ENCODE data around the gene FBXL22. TPM values are rescaled to one million over a fixed set of nuclear protein-coding genes. Genes with fewer than 3 reads are reported as not detected.

FBXL22 gene, protein sequence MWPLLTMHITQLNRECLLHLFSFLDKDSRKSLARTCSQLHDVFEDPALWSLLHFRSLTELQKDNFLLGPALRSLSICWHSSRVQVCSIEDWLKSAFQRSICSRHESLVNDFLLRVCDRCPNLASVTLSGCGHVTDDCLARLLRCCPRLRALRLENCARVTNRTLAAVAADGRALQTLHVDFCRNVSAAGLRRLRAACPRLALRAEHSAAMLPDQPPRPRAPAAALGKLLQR
- total RNA-seq (2012; rRNA removed) (0.28 and 0.36 TPM in 2 replicates), polyA plus RNA-seq (2012; rRNA removed) (0.70 and 1.3 TPM in 2 replicates), Bru-seq, nascent RNA (percentile 27 among the genes with signal in this experiment), BruChase-seq, experiment 1, labeled RNA remaining after a 6-hour chase (percentile 24 among the genes with signal in this experiment), BruChase-seq, experiment 2, labeled RNA remaining after a 2-hour chase (percentile 27 among the genes with signal in this experiment)
- 1.00 and 2.2 TPM in 2 replicates for polyA plus RNA-seq (2012; cell fraction: cytosol; rRNA removed)
- 4.6 and 5.7 TPM in 2 replicates for polyA plus RNA-seq (2012; cell fraction: nucleus; rRNA removed; ENCODE audit: low replicate concordance)
- long read RNA-seq, partial matches to known transcripts = 0 of 2 reads
- long read RNA-seq, other reads (novel, unspliced or antisense) = 1 of 2 reads

GRCh38 chr15:63597038-63597790 lies at the start of gene FBXL22:
Gene FBXL22 (plus strand): TSS chr15:63597387. CDS start chr15:63597393, 6 bp downstream.
- ChIA-PET CTCF (interaction anchor here (1.3 kb wide), 1 partner anchor 131 kb away, joined by 4 read pairs; no protein-coding TSS in a partner anchor), POLR2A (ENCODE audit: unreplicated experiment) (interaction anchor here (0.7 kb wide), 1 partner anchor 82 kb away, joined by 3 read pairs; no protein-coding TSS in a partner anchor)
- Histone ChIP-seq H3K9me3 (ENCODE audit: control insufficient read depth, insufficient read depth, low read length) (no peaks in the 10 kb centered on the region), H2BK15ac (ENCODE audit: low read depth, low read length) (peak within 1 kb of the TSS; percentile 48; the same call in 1 of the 3 replicates), H2BK20ac (ENCODE audit: low read depth, low read length) (peak within 1 kb of the TSS; percentile 58), H3K4me1 (ENCODE audit: control insufficient read depth, insufficient read depth, low read length) (peaks cover 24% of the 10 kb centered on the region), H4K91ac (ENCODE audit: insufficient read depth, low read depth, low read length) (peak within 1 kb of the TSS; percentile 78), H4K5ac (ENCODE audit: low read depth, low read length) (peak within 1 kb of the TSS; percentile 49), H4K8ac (ENCODE audit: low read depth in 2 of 2, low read length in 2 of 2) (peak within 1 kb of the TSS; percentile 59 to 75; a peak in 3 of 4 replicates), H2AFZ (replicated peaks; ENCODE audit: low read length, poor library complexity) (peak within 1 kb of the TSS; percentile 81), H3K4me2 (ENCODE audit: low read depth, low read length) (peak within 1 kb of the TSS; percentile 41; the same call in 1 of the 2 replicates), H2BK5ac (ENCODE audit: low read depth, low read length, poor library complexity, severe bottlenecking) (peak within 1 kb of the TSS; percentile 35), H3K23ac (ENCODE audit: low read depth, low read length) (peak within 1 kb of the TSS; percentile 76), H3K27me3 (ENCODE audit: control insufficient read depth, insufficient read depth, low read length) (no peaks in the 10 kb centered on the region), H3K9me1 (ENCODE audit: insufficient read depth, low read length) (peaks cover 22% of the 10 kb centered on the region), H3K56ac (ENCODE audit: extremely low read depth, insufficient read depth, low read length) (peak within 1 kb of the TSS; percentile 20; the same call in 1 of the 2 replicates), H3K4me3 (ENCODE audit: insufficient read depth, low read depth, low read length) (no peak within 1 kb of the TSS), H3K36me3 (ENCODE audit: control insufficient read depth, insufficient read depth, low read length) (peaks cover 3% of the 10 kb centered on the region; the same call in 1 of the 2 replicates), H2AK5ac (ENCODE audit: low read depth, low read length) (peak within 1 kb of the TSS; percentile 58), H3K18ac (ENCODE audit: low read depth, low read length) (peak within 1 kb of the TSS; percentile 47), H3K27ac (ENCODE audit: insufficient read depth, low read length) (peak within 1 kb of the TSS; percentile 62), H3K4ac (ENCODE audit: low read depth, low read length) (peak within 1 kb of the TSS; percentile 87), H2AK9ac (replicated peaks; ENCODE audit: low read depth, low read length, poor library complexity) (peak within 1 kb of the TSS; percentile 66), H3K9ac (ENCODE audit: low read depth, low read length) (peak within 1 kb of the TSS; percentile 49), H3K79me1 (ENCODE audit: low read depth in 1 of 2, low read length in 2 of 2) (peaks cover 0 to 7% of the 10 kb centered on the region in 2 experiments; a peak in 2 of 4 replicates), H3K14ac (replicated peaks; ENCODE audit: low read depth, low read length) (peak within 1 kb of the TSS; percentile 72), H2BK120ac (ENCODE audit: low read depth, low read length) (peak within 1 kb of the TSS; percentile 83), H4K20me1 (ENCODE audit: insufficient read depth, low read length) (no peaks in the 10 kb centered on the region)
- DNase-seq = peak; percentile 84
- in situ Hi-C loops (cut with MboI; ENCODE audit: low sequenced_read_pairs) (no loop called here), intact Hi-C loops (cut with micrococcal nuclease) (loop anchor here (1.0 kb wide), 2 partner anchors 44 to 92 kb away; no protein-coding TSS in a partner anchor), dilution Hi-C loops (cut with HindIII; ENCODE audit: low sequenced_read_pairs, unreplicated experiment) (no loop called here)
- no TSS peak for BruUV-seq (replicated peaks)
- WGBS, 2 experiments (ENCODE audit: extremely low coverage in 2 of 2, insufficient read length in 1 of 2) = 55% methylated on average over 11 of the region's 23 CpGs; no CpG with 5 or more reads in 1 of the 2 experiments
- TF ChIP-seq NFE2L2 (IDR thresholded peaks at IDR 0.05; ENCODE audit: low read depth, low read length) (no peak), MXI1 (IDR thresholded peaks at IDR 0.05; ENCODE audit: borderline replicate concordance, low read depth, low read length) (peak; percentile 83; the same call in 1 of the 2 replicates)
- peak; percentile 50 for ATAC-seq (ENCODE audit: low read depth)

All from IMR-90 (cell line).